H1 (cell line): ENCODE results near the gene CHPF2. TPM values are rescaled to one million over a fixed set of nuclear protein-coding genes. Genes with fewer than 3 reads are reported as not detected.

Experiments
- RBBP5 ChIP-seq: IDR thresholded peaks from 2 replicates; pipeline ENCODE4 v1.7.1; 2012; ENCODE audit warnings: low read depth, mild to moderate bottlenecking, inconsistent platforms, low read length, moderate library complexity, borderline replicate concordance
- polyA plus RNA-seq, 7 experiments: library from polyadenylated mRNA; depleted of rRNA in 3 of 7; stranded (reverse) in 5 of 7; unstranded in 2 of 7; fragments of >200 nt in 5 of 7; fragments of 200-250 nt in 2 of 7; gene quantifications; 1 replicate in 5 of 7; 2 replicates in 1 of 7; 4 replicates in 1 of 7; pipeline versions ENCODE4 v1.2.1 to v1.2.3, GENCODE V29; 2011 to 2013; ENCODE audit warnings: missing spikeins in 2 of 7, mixed read lengths in 2 of 7
- total RNA-seq: library from RNA; stranded (reverse); fragmentation: NEBNext Ultra II Directional; extraction: Animal tissue kit (Norgen Biotek cat#: 25700); gene quantifications from 2 replicates; pipeline ENCODE4 v1.2.1, GENCODE V29; 2021

Gene CHPF2
- total and polyA plus RNA-seq, 2 of the 8 experiments (the other 6 are each of a cell fraction or from before 2014, with no cell fraction given), result 14.4 to 20.6 TPM

- 0 out of 2 replicates have a peak, but pooled peaks have one; percentile 55 for TF ChIP-seq RBBP5
Measured at GRCh38 chr7:151252561-151252835, 20.2 kb downstream of the CHPF2 start (continued).
